ENCODE data around the gene ADAMTS12.

GRCh38 chr5:33788922-33789566 lies 102.7 kb downstream of the ADAMTS12 start:
- no peak for TF ChIP-seq CSRNP3 (CRISPR knock-in tag; IDR thresholded peaks at IDR 0.05)
- TF ChIP-seq ZC3H10 (CRISPR knock-in tag; IDR thresholded peaks at IDR 0.05): no peak
- no peak for TF ChIP-seq CREB5 (CRISPR knock-in tag; IDR thresholded peaks at IDR 0.05; ENCODE audit: low read depth)
- no peak for TF ChIP-seq PPARA (CRISPR knock-in tag; IDR thresholded peaks at IDR 0.05; ENCODE audit: borderline replicate concordance)
- TF ChIP-seq ZNF8 (CRISPR knock-in tag; IDR thresholded peaks at IDR 0.05): no peak
- no peak for TF ChIP-seq TSHZ2 (CRISPR knock-in tag; IDR thresholded peaks at IDR 0.05)
- no peak for TF ChIP-seq OSR1 (CRISPR knock-in tag; IDR thresholded peaks at IDR 0.05)
- no peak for TF ChIP-seq CSDC2 (CRISPR knock-in tag; IDR thresholded peaks at IDR 0.05)
- no peak for TF ChIP-seq ZFP30 (CRISPR knock-in tag; IDR thresholded peaks at IDR 0.05)
- TF ChIP-seq ZFP3 (CRISPR knock-in tag; IDR thresholded peaks at IDR 0.05): no peak
- TF ChIP-seq RARB (CRISPR knock-in tag; IDR thresholded peaks at IDR 0.05): no peak
- no peak for TF ChIP-seq PATZ1 (CRISPR knock-in tag; IDR thresholded peaks at IDR 0.05; ENCODE audit: borderline replicate concordance)

Measured in SK-N-SH treated with all-trans-retinoic acid at 6 μM for 48 hours (cell line).